Kidney (tissue), 14 donors: ENCODE data around the gene EIF4H. TPM values are rescaled to one million over a fixed set of nuclear protein-coding genes. Genes with fewer than 3 reads are reported as not detected.

Source experiments
- DNase-seq, 5 donors: peaks; one replicate each; pipeline ENCODE4 v3.0.0-alpha.2; 2013 to 2020
- FAIRE-seq: peaks from 2 replicates; lab custom pipeline; 2012; peaks lifted over from hg19 to GRCh38; lab: Jason Lieb, UNC
- H3K27ac ChIP-seq, 2 donors: one replicate each; pipeline ENCODE4 v1.7.0; 2013; ENCODE audit warnings: low read depth in 2 of 2, low read length in 2 of 2, inconsistent platforms in 1 of 2
- H3K27me3 ChIP-seq: one replicate; pipeline ENCODE4 v1.7.1; 2013; ENCODE audit warnings: low read length, inconsistent platforms; ENCODE audit not compliant: control insufficient read depth, insufficient read depth
- H3K36me3 ChIP-seq, 3 donors: one replicate each; pipeline versions ENCODE4 v1.7.0 to v1.7.1; 2013; ENCODE audit warnings: low read length in 3 of 3, control low read depth in 1 of 3, inconsistent platforms in 1 of 3; ENCODE audit not compliant: insufficient read depth in 3 of 3, control insufficient read depth in 2 of 3
- H3K4me1 ChIP-seq, 3 donors: one replicate each; pipeline versions ENCODE4 v1.7.0 to v1.7.1; 2013; ENCODE audit warnings: low read length in 3 of 3, inconsistent platforms in 1 of 3, low read depth in 1 of 3; ENCODE audit not compliant: control insufficient read depth in 2 of 3, insufficient read depth in 2 of 3
- H3K4me3 ChIP-seq, 3 donors: one replicate each; pipeline versions ENCODE4 v1.7.0 to v1.8.1; 2013; ENCODE audit warnings: low read length in 3 of 3, control low read depth in 1 of 3, inconsistent platforms in 1 of 3
- H3K9ac ChIP-seq, 3 donors: one replicate each; pipeline versions ENCODE4 v1.7.0 to v1.7.1; 2013; ENCODE audit warnings: low read length in 3 of 3, control low read depth in 1 of 3, inconsistent platforms in 1 of 3
- H3K9me3 ChIP-seq, 3 donors: one replicate each; pipeline versions ENCODE4 v1.7.0 to v1.7.1; 2013; ENCODE audit warnings: low read length in 3 of 3, control low read depth in 1 of 3, inconsistent platforms in 1 of 3; ENCODE audit not compliant: control insufficient read depth in 2 of 3, insufficient read depth in 1 of 3
- intact Hi-C: fragments of 100-400 bp; cut with DNase I; formaldehyde crosslinking; loops from one replicate; pipeline ENCODE4 v1.11.1; 2022
- polyA plus RNA-seq: library from polyadenylated mRNA; stranded (reverse); fragments of 350-450 nt; fragmentation: Illumina TruSeq; extraction: RNeasy Lipid Tissue Mini Kit (QIAGEN cat#74804); gene quantifications from one replicate; pipeline ENCODE4 v1.2.3, GENCODE V29; 2014; ENCODE audit warnings: low read depth, low replicate concordance; ENCODE audit not compliant: insufficient read depth
- total RNA-seq: library from RNA; stranded (reverse); fragmentation: NEBNext Ultra II Directional; extraction: Animal tissue kit (Norgen Biotek cat#: 25700); gene quantifications from one replicate; pipeline ENCODE4 v1.2.1, GENCODE V29; 2021
- TF ChIP-seq, protein P1 (sequence below): IDR thresholded peaks from 3 replicates; pipeline ENCODE4 v1.5.1; 2012; ENCODE audit warnings: mild to moderate bottlenecking, moderate library complexity, borderline replicate concordance; ENCODE audit not compliant: insufficient read depth; ENCODE audit errors: extremely low read depth
- donor health status: control.
- donor health status: control.
- donor health status: control.
- donor health status: control.
- donor health status: control.
- donor health status: DM: yes; HTN: yes; CAD: no.
- donor health status: Normal renal cell carcinoma (clear cell type).

EIF4H gene
- total and polyA plus RNA-seq, 2 donors from 2014 or later: 153 to 240 TPM

DNA sequence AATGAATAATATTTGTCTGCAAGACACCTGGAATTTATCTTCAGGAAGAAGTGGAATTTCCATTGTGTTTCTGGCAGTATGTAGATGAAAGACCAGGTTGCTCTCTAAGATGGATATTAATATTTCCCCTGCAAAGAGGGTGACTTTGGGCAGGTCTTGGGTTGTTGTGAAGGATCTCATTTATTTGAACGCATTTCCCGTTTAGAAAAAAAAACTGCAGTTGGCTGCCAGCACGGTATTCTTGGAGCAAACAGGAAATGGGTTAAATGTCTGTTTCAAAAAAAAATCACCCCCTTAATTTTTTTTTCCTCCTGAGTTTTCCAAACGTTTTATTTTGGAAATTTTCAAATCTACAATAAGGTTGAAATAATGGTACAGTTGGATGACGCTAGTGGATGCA, 11.5 kb downstream of the EIF4H start:
- no peak for FAIRE-seq
- peaks cover 18 to 33% (median 20%) of the 10 kb centered on the region in 3 donors for H3K36me3 ChIP-seq
- H3K27ac ChIP-seq: no peak overlapping the region
- H3K9me3 ChIP-seq: no peaks in the 10 kb centered on the region
- H3K27me3 ChIP-seq: no peaks in the 10 kb centered on the region
- peaks cover 0 to 16% (median 12%) of the 10 kb centered on the region in 3 donors for H3K4me1 ChIP-seq
- DNase-seq: no peak
- TF ChIP-seq, protein P1, sequence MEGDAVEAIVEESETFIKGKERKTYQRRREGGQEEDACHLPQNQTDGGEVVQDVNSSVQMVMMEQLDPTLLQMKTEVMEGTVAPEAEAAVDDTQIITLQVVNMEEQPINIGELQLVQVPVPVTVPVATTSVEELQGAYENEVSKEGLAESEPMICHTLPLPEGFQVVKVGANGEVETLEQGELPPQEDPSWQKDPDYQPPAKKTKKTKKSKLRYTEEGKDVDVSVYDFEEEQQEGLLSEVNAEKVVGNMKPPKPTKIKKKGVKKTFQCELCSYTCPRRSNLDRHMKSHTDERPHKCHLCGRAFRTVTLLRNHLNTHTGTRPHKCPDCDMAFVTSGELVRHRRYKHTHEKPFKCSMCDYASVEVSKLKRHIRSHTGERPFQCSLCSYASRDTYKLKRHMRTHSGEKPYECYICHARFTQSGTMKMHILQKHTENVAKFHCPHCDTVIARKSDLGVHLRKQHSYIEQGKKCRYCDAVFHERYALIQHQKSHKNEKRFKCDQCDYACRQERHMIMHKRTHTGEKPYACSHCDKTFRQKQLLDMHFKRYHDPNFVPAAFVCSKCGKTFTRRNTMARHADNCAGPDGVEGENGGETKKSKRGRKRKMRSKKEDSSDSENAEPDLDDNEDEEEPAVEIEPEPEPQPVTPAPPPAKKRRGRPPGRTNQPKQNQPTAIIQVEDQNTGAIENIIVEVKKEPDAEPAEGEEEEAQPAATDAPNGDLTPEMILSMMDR: no peak
- no peak overlapping the region for H3K4me3 ChIP-seq
- intact Hi-C loops: no loop called here
- H3K9ac ChIP-seq: no peak overlapping the region

DNA sequence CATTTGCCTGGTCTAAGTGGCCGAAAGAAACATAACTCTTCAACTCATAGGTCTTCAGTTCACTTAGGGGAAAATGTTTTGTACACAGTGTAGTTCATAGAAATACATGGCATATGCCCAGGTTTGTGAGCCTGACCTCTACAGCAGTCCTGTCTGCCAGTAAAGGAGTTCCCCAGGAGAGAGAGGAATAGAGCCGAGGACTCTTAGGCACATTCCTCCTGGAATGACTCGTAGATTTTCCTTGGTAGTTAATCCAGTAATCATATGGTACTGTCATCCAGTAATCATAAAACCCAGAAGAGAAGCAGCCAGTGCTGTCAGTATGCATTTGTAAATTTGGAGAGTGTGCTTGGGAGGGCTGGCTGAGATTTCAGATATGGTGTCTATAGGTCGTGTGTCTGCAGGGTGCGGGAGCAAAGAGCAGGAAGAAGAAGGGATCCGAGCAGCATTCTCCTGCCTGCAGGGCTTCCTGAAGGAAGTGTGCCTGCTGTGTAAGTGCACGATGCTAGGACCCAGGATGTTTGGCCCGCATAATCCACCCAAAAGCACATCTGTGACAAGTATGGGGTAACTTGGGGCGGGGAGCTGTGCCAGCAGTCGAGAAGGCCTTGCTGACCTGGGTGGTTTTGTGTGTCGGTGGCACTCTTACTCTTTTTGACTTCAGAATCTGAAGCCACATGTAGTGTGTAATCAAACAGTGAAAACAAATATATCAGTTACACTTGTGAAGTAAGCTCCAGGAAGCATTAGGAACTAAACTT, 13.9 kb downstream of the EIF4H start:
- Histone ChIP-seq H3K27me3 (no peaks in the 10 kb centered on the region), H3K36me3 (peaks cover 28 to 50% (median 31%) of the 10 kb centered on the region in 3 donors), H3K4me1 (peaks cover 0 to 10% (median 3%) of the 10 kb centered on the region in 3 donors), H3K9me3 (no peaks in the 10 kb centered on the region), H3K4me3 (no peak overlapping the region), H3K27ac (no peak overlapping the region), H3K9ac (no peak overlapping the region)
- TF ChIP-seq, protein P1: no peak
- intact Hi-C loops: no loop called here
- FAIRE-seq (no peak), DNase-seq (no peak)

- Histone ChIP-seq H3K4me1 (peaks cover 0 to 2% (median 0%) of the 10 kb centered on the region in 3 donors), H3K4me3 (no peak overlapping the region), H3K27me3 (no peaks in the 10 kb centered on the region), H3K9me3 (no peaks in the 10 kb centered on the region), H3K9ac (no peak overlapping the region), H3K36me3 (peaks cover 33 to 69% (median 41%) of the 10 kb centered on the region in 3 donors), H3K27ac (no peak overlapping the region)
- intact Hi-C loops: no loop called here
- TF ChIP-seq, protein P1: no peak
- FAIRE-seq (no peak), DNase-seq (no peak)
Observed at GRCh38 chr7:74190259-74190658, 16.1 kb downstream of the EIF4H start.
